OCI-LY1 (cell line): ENCODE measurements around the gene DSG4.

Experiments
- H2AFZ ChIP-seq: fragments of 200-600 bp; sonication (generic), shearing (Covaris generic); 2 replicates; pipeline ENCODE4 v1.6.0; 2014; ENCODE audit warnings: antibody characterized with exemption, mild to moderate bottlenecking, low read length
- H3F3A ChIP-seq: fragments of 200-600 bp; sonication (generic), shearing (Covaris generic); 2 replicates; pipeline ENCODE4 v1.6.0; 2014; ENCODE audit warnings: mild to moderate bottlenecking, antibody characterized with exemption, low read length, moderate library complexity; ENCODE audit not compliant: insufficient read depth
- H3K27ac ChIP-seq: fragments of 200-600 bp; sonication (generic); 2 replicates; pipeline ENCODE4 v1.5.1; 2014; ENCODE audit warnings: low read length, mixed run types, mild to moderate bottlenecking, low read depth; ENCODE audit not compliant: poor library complexity, severe bottlenecking
- H3K27me3 ChIP-seq: fragments of 200-600 bp; sonication (generic); 2 replicates; pipeline ENCODE4 v1.6.0; 2014; ENCODE audit warnings: antibody characterized with exemption, mild to moderate bottlenecking, low read length, moderate library complexity; ENCODE audit not compliant: insufficient read depth
- H3K36me3 ChIP-seq: fragments of 200-600 bp; sonication (generic); 2 replicates; pipeline ENCODE4 v1.6.1; 2014; ENCODE audit warnings: mild to moderate bottlenecking, antibody characterized with exemption, low read length, moderate library complexity, mixed read lengths; ENCODE audit not compliant: insufficient read depth
- H3K4me1 ChIP-seq: fragments of 200-600 bp; sonication (generic); 2 replicates; pipeline ENCODE4 v1.5.1; 2014; ENCODE audit warnings: mild to moderate bottlenecking, low read length, moderate library complexity; ENCODE audit not compliant: insufficient read depth, severe bottlenecking
- H3K4me2 ChIP-seq: fragments of 200-600 bp; sonication (generic), shearing (Covaris generic); 2 replicates; pipeline ENCODE4 v1.6.1; 2014; ENCODE audit warnings: low read length
- H3K4me3 ChIP-seq: fragments of 200-600 bp; sonication (generic); 2 replicates; pipeline ENCODE4 v1.5.1; 2014; ENCODE audit warnings: low read length, low read depth, mild to moderate bottlenecking, mixed read lengths; ENCODE audit not compliant: poor library complexity, severe bottlenecking
- H3K79me2 ChIP-seq: fragments of 200-600 bp; shearing (Covaris generic); 2 replicates; pipeline ENCODE4 v1.6.1; 2016; ENCODE audit warnings: mixed run types, low read length, mixed read lengths; ENCODE audit not compliant: insufficient read depth
- H3K9ac ChIP-seq: fragments of 200-600 bp; sonication (generic), shearing (Covaris generic); 2 replicates; pipeline ENCODE4 v1.6.1; 2014; ENCODE audit warnings: mild to moderate bottlenecking, low read length, mixed read lengths
- H3K9me2 ChIP-seq: fragments of 200-600 bp; sonication (generic), shearing (Covaris generic); 2 replicates; pipeline ENCODE4 v1.6.1; 2014; ENCODE audit warnings: low read depth, mild to moderate bottlenecking, low read length, mixed read lengths
- H3K9me3 ChIP-seq: fragments of 200-600 bp; shearing (Covaris generic); 2 replicates; pipeline ENCODE4 v1.6.1; 2014; ENCODE audit warnings: low read length, mixed read lengths
- H4K20me1 ChIP-seq: fragments of 200-600 bp; sonication (generic), shearing (Covaris generic); 2 replicates; pipeline ENCODE4 v1.6.0; 2016; ENCODE audit warnings: mild to moderate bottlenecking, low read length; ENCODE audit not compliant: insufficient read depth
- CTCF ChIP-seq: fragments of 200-600 bp; sonication (generic), shearing (Covaris generic); IDR thresholded peaks from 2 replicates; pipeline ENCODE4 v1.5.1; 2017; ENCODE audit warnings: mild to moderate bottlenecking, antibody characterized with exemption, low read length, moderate library complexity, mixed read lengths
- EZH2 ChIP-seq: fragments of 200-600 bp; sonication (generic), shearing (Covaris generic); IDR thresholded peaks from 2 replicates; pipeline ENCODE4 v1.8.0; 2017; ENCODE audit warnings: borderline replicate concordance, mixed run types, mild to moderate bottlenecking, antibody characterized with exemption, low read length, moderate library complexity, mixed read lengths

Gene DSG4

GRCh38 chr18:31354990-31355389 lies 21.6 kb upstream of the DSG4 start:
- no peaks in the 10 kb centered on the region for H3K79me2 ChIP-seq
- no peaks in the 10 kb centered on the region for H3K27me3 ChIP-seq
- H3K9me2 ChIP-seq: no peaks in the 10 kb centered on the region
- no peaks in the 10 kb centered on the region for H3F3A ChIP-seq
- no peak overlapping the region for H3K4me3 ChIP-seq
- H3K9ac ChIP-seq: no peak overlapping the region
- no peak overlapping the region for H3K27ac ChIP-seq
- H3K36me3 ChIP-seq: no peaks in the 10 kb centered on the region
- TF ChIP-seq EZH2 (no peak), CTCF (no peak)
- no peaks in the 10 kb centered on the region for H4K20me1 ChIP-seq
- no peak overlapping the region for H3K4me2 ChIP-seq
- no peaks in the 10 kb centered on the region for H3K4me1 ChIP-seq
- H3K9me3 ChIP-seq: no peaks in the 10 kb centered on the region
- no peak overlapping the region for H2AFZ ChIP-seq

GRCh38 chr18:31356025-31356424 lies 20.6 kb upstream of the DSG4 start:
- no peaks in the 10 kb centered on the region for H3K27me3 ChIP-seq
- H4K20me1 ChIP-seq: no peaks in the 10 kb centered on the region
- no peaks in the 10 kb centered on the region for H3K9me2 ChIP-seq
- H3K4me1 ChIP-seq: no peaks in the 10 kb centered on the region
- no peak overlapping the region for H2AFZ ChIP-seq
- H3F3A ChIP-seq: no peaks in the 10 kb centered on the region
- no peaks in the 10 kb centered on the region for H3K9me3 ChIP-seq
- no peak overlapping the region for H3K27ac ChIP-seq
- no peak overlapping the region for H3K4me2 ChIP-seq
- H3K4me3 ChIP-seq: no peak overlapping the region
- no peak overlapping the region for H3K9ac ChIP-seq
- TF ChIP-seq EZH2: no peak
- no peak for TF ChIP-seq CTCF
- no peaks in the 10 kb centered on the region for H3K36me3 ChIP-seq
- no peaks in the 10 kb centered on the region for H3K79me2 ChIP-seq

- Histone ChIP-seq H3K9me2 (no peaks in the 10 kb centered on the region), H3K27me3 (no peaks in the 10 kb centered on the region), H3K27ac (no peak overlapping the region), H2AFZ (no peak overlapping the region), H3K9ac (no peak overlapping the region), H3K36me3 (no peaks in the 10 kb centered on the region), H3K4me1 (no peaks in the 10 kb centered on the region), H3K4me2 (no peak overlapping the region), H3K79me2 (no peaks in the 10 kb centered on the region), H4K20me1 (no peaks in the 10 kb centered on the region), H3K4me3 (no peak overlapping the region), H3K9me3 (no peaks in the 10 kb centered on the region), H3F3A (no peaks in the 10 kb centered on the region)
- TF ChIP-seq EZH2 (no peak), CTCF (no peak)
Measured at GRCh38 chr18:31364190-31364589, 12.4 kb upstream of the DSG4 start.
